NB4 (cell line): ENCODE results near the gene PIK3CD.

Experiments used
- POLR2A ChIP-seq: IDR thresholded peaks from 2 replicates; pipeline ENCODE4 v1.6.1; 2011; ENCODE audit warnings: mild to moderate bottlenecking; ENCODE audit not compliant: insufficient read length; ENCODE audit errors: extremely low read depth
- TF ChIP-seq, protein P1 (sequence below): IDR thresholded peaks from one replicate; pipeline ENCODE4 v1.5.1; 2012; ENCODE audit warnings: low read depth, low read length

DNA sequence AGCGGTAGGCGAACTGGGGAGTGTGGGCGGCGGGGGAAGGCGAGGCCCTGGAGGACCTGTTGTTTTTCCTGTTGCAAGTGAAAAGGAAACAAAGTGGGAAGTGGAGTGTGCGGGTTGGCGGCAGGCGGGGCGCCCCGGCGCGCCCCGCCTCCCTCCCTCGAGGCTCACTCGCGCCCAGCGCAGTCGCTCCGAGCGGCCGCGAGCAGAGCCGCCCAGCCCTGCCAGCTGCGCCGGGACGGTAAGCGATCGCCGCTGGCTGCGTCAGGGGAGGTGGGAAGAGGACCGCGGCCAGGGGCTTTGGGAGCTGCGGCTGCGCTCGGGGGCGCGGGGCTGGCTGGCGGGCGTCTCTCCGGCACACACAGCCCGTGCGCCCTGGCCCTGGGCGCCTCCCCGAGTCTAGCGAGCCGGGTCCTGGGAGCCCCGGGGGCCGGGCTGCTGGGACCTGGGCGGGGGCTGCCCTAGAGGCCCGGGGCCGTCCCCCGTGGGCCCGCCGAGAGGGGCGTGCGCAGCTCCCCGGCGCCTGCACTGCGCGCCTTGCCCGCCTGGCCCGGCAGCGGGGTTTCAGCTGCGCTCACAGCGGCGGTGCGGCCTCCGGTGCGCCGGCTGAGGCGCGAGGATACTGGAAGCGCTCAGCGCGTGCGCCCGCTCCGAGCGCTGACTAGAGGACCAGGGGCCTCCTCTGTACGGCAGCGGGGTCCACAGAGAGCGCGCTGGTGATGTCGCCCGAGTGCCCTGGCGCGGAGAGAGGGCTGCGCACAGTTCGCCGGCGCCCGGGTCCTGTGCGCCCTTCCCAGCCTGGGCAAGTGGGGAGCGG lies at the start of gene PIK3CD:
- TF ChIP-seq, protein P1, sequence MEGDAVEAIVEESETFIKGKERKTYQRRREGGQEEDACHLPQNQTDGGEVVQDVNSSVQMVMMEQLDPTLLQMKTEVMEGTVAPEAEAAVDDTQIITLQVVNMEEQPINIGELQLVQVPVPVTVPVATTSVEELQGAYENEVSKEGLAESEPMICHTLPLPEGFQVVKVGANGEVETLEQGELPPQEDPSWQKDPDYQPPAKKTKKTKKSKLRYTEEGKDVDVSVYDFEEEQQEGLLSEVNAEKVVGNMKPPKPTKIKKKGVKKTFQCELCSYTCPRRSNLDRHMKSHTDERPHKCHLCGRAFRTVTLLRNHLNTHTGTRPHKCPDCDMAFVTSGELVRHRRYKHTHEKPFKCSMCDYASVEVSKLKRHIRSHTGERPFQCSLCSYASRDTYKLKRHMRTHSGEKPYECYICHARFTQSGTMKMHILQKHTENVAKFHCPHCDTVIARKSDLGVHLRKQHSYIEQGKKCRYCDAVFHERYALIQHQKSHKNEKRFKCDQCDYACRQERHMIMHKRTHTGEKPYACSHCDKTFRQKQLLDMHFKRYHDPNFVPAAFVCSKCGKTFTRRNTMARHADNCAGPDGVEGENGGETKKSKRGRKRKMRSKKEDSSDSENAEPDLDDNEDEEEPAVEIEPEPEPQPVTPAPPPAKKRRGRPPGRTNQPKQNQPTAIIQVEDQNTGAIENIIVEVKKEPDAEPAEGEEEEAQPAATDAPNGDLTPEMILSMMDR, result no peak
- TF ChIP-seq POLR2A, result peak; percentile 53
